HCEC 1CT (cell line): ENCODE data around the gene ESRRB.

Experiments used
- DNase-seq: peaks from one replicate; pipeline ENCODE4 v3.0.0-alpha.2; 2017

Gene ESRRB

DNA sequence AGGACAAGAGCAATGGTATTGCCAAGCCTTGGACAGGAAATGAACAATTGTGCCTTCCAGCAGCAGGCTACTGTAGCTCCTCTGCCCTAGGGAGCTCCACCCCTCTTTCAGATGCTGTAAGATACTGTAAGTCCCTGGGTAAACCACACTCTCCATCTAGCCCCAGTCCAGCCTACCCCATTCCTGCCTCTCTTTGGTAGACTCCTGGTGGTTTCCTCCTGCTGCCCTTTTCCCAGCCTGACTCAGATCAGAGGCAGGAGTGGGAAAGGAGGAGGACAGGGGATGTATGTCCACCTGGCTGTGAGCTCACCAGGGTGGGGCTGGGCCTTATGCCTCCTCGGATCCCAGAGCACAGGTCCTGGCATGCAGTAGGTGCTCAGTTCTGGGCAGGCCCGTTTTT is 174.6 kb downstream of the ESRRB start:
- DNase-seq, result no peak

DNA sequence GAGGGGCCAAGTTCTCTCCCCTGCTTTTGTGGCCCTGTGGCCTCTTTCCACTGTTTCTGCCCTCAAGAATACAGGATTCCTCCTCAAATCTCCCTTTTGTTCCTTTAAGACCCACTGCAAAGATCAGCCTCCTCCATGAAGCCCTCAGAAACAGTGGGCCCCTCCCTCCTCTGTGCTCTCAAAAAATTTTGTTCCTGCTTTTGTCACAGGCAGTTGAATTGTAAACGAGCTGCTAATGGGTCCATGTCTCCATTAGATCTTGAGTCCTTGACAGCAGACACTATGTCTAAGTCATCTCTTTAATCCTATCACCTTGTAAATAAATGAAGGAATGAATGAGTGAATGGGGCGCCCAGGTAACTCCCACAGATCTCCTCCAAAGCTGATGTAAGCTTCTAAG is 175.2 kb downstream of the ESRRB start:
- no peak for DNase-seq
